GM06990 (cell line): ENCODE measurements around the gene PPM1J.

Source experiments
- DNase-seq: peaks from one replicate; pipeline ENCODE4 v3.0.0-alpha.2; 2011; ENCODE audit not compliant: insufficient read length; ENCODE audit errors: extremely low read depth
- H3K27me3 ChIP-seq: replicated peaks from 2 replicates; pipeline ENCODE4 v1.6.0; 2011; ENCODE audit warnings: low read length; ENCODE audit not compliant: control insufficient read depth, insufficient read depth
- H3K36me3 ChIP-seq: 2 replicates; pipeline ENCODE4 v1.5.1; 2011; ENCODE audit warnings: low read length; ENCODE audit not compliant: control insufficient read depth, insufficient read depth
- H3K4me3 ChIP-seq: replicated peaks from 2 replicates; pipeline ENCODE4 v1.5.1; 2011; ENCODE audit warnings: low read depth, mild to moderate bottlenecking, control low read depth, low read length
- TF ChIP-seq, protein P1 (sequence below): IDR thresholded peaks from 2 replicates; pipeline ENCODE4 v1.5.1; 2011; ENCODE audit warnings: low read length, control low read depth, mild to moderate bottlenecking, inconsistent platforms; ENCODE audit not compliant: insufficient read depth, poor library complexity, severe bottlenecking

The PPM1J gene

GRCh38 chr1:112710586-112710985 lies 4.5 kb downstream of the PPM1J start:
- TF ChIP-seq, protein P1, sequence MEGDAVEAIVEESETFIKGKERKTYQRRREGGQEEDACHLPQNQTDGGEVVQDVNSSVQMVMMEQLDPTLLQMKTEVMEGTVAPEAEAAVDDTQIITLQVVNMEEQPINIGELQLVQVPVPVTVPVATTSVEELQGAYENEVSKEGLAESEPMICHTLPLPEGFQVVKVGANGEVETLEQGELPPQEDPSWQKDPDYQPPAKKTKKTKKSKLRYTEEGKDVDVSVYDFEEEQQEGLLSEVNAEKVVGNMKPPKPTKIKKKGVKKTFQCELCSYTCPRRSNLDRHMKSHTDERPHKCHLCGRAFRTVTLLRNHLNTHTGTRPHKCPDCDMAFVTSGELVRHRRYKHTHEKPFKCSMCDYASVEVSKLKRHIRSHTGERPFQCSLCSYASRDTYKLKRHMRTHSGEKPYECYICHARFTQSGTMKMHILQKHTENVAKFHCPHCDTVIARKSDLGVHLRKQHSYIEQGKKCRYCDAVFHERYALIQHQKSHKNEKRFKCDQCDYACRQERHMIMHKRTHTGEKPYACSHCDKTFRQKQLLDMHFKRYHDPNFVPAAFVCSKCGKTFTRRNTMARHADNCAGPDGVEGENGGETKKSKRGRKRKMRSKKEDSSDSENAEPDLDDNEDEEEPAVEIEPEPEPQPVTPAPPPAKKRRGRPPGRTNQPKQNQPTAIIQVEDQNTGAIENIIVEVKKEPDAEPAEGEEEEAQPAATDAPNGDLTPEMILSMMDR = no peak
- no peaks in the 10 kb centered on the region for H3K27me3 ChIP-seq
- DNase-seq = no peak
- no peak overlapping the region for H3K4me3 ChIP-seq
- no peaks in the 10 kb centered on the region for H3K36me3 ChIP-seq

DNA sequence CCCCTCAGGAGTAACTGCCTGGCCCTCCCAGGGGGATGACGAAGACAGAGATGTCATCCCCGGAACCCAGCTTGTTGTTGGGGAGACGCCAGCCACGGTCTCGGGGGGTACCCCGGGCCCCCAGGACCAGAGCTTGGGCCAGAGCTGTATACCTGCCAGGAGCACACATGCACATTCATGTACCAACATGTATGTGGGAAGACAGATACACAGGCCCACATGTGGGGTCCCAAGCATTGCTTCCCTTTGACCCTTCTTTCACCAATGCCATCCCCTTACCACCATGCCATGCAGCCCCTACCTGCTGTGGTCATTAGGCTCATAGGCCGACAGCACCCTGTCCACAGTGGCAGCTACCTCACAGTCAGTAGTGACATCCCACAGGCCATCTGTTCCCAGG lies 5.0 kb downstream of the PPM1J start:
- Histone ChIP-seq H3K4me3 (no peak overlapping the region), H3K27me3 (no peaks in the 10 kb centered on the region), H3K36me3 (no peaks in the 10 kb centered on the region)
- TF ChIP-seq, protein P1 = no peak
- DNase-seq = no peak

GRCh38 chr1:112708489-112708888 lies 6.6 kb downstream of the PPM1J start:
- Histone ChIP-seq H3K27me3 (no peaks in the 10 kb centered on the region), H3K4me3 (no peak overlapping the region), H3K36me3 (no peaks in the 10 kb centered on the region)
- no peak for DNase-seq
- TF ChIP-seq, protein P1 = no peak

- Histone ChIP-seq H3K4me3 (no peak overlapping the region), H3K36me3 (no peaks in the 10 kb centered on the region), H3K27me3 (no peaks in the 10 kb centered on the region)
- no peak for DNase-seq
- TF ChIP-seq, protein P1 = no peak
Observed at GRCh38 chr1:112708002-112708448, 7.1 kb downstream of the PPM1J start.

DNA sequence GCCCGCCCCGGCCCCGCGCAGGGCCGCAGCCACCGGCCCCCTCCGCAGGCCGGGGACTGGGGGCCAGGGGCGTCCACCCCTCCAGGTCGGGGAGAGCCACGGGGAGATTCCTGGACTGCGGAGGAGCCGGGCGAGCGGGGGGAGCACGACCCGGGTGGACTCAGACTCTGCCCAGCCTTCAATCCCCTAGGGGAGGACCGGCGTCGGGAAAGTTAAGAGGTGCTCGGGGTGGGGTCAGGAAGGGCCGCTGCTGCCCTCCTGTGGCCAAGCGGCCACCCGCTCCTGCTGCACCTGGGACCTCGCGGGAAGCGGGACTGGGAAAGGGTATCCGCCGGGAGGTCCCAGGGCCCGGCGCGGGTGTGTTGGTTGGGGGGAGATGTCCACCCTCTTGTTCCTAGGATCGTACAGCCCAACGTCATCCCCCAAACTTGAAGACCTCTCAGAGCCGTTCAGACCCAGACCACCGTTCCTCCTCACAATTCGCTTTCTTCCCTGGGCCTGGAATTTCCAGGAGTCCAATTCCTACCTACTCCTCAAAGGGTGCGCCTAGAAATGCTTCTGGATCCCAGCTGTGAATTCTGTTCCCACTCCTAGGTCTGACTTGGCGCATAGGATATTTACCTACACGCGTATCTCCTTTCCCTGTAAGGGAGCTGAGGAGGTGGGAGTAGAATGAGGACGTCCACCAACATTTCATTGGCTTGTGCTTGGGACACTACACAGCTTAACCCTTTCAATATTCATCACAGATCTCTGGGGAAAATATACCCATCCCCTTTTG lies 7.7 kb downstream of the PPM1J start:
- peak overlapping the region; percentile 85 for H3K4me3 ChIP-seq
- DNase-seq = peak; percentile 84
- 0 out of 2 replicates have a peak, but pooled peaks cover 2% of the 10 kb centered on the region for H3K36me3 ChIP-seq
- TF ChIP-seq, protein P1 = peak; percentile 97
- no peaks in the 10 kb centered on the region for H3K27me3 ChIP-seq
